Inferior parietal cortex (tissue), 1 donor: ENCODE data around the gene DPP6.

Experiments used
- DNase-seq: peaks from one replicate; pipeline ENCODE4 v3.0.0-alpha.2; 2016; ENCODE audit errors: extremely low spot score

Gene DPP6

DNA sequence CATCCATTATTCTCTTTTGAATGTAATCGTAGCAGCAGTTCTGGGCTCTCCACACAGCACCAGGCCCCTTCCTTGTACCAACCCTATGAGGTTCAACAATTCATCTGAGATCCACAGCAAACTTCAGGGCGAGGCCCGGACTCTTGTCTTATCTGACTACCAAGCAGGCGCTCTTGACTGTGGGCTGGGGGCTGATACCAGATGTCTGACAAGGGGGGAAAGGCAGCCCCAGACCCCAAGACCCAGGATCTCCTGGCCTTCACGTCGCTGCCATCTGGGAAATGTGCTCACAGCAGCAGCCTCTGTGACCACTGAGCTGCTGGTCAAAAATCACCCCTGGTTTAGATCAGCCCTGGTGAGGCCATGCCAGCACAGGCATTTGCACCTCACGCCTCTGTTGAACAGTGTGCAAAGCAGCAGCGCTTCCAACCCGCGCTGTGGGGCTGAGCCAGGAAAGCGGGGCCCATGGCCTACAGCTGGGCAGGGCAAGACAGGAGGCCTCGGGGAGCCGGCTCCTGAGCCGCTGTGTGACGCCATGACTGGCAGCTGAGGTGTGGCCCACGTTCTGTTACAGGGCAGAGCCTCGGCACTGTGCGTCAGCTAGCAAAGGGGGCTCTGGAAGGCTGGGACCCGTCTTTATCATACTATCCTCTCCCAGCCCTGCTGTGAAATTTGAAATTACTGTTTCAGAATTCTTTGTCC, 806.8 kb downstream of the DPP6 start:
- DNase-seq = no peak

DNA sequence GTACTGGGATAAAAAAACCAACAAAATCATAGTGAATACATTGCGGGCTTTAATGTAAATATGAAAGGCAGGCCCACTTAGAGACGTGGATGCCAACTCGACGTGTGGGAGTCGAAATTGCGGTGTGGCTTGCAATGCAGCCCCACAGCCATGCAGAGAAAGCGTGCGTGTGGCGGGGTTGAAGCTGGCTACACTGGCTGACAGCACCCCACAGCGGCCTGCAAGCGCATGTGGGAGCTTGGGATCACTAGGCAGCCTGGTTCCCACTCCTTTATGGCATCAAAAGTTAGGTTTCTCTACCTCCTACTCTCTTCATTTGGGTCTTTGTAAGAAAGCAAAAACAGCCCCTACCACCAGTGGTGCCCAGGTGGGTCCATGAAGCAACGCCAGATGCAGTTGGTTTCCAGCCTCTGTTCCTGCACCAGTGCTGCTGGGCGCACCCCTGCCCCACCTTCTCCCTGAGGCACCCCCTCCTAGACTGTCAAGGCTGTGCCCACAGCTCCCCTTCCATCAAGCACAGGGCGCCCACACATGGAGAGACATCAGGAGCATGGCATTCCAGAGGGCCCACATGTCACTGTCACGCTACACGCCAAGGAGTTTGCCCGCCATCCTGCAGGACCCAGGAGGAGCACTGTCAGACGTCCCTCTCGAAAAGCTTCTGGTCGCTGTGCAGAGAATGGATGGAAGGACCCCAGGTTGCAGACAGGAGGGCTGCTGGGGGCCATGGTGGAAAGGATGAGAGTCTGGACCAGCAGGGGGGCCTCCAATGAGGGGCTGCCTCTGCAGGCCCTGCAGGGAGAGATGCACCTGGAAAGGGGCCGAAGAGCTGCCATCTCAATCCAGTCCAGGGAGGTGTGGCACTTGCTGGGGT, 807.8 kb downstream of the DPP6 start:
- no peak for DNase-seq

DNA sequence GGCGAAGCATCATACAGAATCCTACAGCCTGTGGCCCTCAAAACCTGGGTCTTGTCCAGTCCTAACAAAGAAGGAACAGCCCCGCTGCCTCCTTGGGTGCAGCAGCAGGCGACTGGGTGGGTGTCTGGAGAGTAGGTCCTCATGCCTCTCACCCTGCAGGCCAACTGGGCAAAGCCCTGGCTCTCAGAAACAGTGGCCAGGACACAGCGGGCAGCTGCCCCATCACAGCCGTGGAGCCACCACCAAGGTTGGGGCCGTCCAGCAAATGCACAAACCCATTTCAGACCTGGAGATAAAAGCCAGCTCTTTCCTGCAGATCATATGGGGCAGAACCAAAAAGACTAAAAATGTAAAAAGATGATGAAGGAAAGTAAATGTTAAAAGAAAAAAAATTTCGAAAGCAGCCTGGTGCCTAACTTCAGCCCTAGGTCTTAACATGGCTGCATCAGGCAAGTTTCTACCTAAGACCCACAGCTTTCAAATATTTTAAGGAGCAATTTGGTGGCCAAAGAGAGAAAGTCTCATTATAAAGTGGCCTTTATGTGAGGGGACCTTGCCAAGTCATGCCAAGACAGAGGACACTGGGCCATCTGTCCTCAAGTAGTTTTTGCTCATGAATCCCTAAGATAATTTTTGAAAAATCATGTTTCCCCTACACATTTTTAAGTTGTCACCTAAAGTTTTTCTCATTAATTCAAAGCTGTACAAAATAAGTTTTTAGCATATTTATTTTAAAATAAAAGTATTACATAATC, 808.6 kb downstream of the DPP6 start:
- DNase-seq = no peak

DNA sequence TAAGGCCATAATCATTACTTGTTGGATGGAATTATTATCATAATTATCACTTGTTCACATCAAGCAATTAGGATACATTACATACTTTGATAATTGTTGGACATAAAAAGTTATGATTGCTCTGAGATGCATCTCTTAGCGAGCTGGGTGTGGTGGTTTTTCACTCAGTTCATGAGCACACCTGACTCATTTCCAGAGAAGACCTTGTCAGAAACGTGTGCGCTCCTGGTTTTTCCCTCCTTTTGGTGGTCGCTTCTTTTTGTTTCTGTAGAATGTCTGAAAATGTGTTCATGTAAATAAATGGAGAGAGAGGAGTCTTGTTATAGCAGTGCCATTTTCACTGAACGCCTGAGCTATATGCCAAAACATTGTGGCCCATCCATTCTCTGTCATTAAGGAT, 809.4 kb downstream of the DPP6 start:
- no peak for DNase-seq

DNA sequence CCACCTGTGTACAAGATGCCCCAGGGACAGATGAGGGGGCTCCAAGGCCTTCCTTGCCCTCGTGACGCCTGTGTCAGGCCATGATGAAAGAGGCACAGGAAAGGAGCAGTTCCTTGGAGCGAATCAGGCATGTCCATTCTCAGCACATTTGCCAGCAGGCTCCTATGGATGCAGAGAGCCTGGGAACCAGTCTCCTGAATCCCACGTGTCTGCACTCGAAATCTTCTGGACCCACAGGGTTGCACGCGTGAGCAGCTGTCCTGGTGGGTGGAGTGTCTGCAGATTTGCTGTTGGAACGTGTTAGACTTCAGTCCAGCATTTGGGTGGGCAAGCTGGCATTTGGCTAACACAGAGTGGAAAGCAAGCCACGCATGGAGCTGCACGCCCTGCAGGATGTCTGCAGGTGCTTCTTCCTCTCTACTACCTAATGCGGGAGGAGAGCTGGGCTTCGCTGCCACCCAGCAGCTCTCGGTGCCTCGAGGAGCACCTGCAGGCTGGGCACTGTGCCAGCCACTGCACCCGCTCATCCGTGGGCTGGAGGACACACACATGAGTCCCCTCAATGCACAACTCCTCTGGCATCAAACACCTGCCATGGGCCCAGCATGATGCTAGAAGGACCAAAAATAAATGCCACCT, 810.1 kb downstream of the DPP6 start:
- DNase-seq = no peak

DNA sequence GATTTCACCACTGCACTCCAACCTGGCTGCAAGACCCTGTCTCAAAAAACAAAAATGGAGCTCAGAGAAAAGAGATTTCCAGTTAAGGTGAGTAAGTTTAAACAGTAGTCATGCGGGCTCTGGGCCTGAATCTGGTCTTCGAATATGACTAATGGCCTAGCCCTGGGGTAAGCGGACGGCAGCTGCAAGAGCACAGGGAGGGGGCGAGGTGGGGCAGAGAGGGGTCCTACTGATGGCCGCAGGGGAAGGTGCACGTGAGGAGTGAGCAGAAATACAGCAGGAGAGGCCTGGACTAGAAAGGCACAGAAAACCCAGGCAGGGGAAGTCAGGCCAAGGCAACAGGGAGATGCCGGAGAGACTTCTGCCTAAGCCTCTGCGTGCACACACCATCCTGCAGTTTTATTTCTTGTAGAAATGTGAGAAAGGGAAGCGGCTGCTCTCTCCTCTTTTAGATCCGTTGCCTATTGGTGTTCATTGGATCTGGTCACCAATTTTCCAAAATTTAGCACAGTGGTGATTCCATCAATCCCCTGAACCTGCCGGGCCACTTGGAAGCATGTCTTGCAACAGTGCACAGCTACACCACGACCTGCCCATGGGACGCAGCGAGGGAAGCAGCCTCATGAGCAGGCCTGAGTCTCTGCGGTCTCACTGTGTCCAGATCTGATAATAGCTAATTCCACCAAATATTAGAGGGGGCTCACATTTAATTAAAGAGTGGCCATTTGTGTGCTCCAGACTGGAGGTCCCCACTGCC, 811.7 kb downstream of the DPP6 start:
- DNase-seq = no peak

DNA sequence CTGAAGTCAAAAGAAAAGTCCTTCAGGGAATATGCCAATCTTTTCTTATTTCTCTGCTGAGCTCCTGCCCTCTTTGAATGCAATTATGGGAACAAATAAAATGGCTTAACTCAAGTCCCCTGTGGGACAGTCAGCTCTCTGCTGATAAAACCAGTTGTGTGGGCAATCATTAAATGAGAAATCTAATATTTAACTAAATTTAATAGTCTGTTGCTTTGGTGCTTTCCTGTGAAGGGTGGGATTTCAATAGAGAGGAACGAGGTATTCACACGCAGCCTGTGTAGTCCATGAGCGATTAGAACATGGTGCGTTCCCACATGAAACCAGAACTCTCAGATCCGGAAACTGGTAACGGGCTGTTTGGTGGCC, 812.3 kb downstream of the DPP6 start:
- no peak for DNase-seq

DNA sequence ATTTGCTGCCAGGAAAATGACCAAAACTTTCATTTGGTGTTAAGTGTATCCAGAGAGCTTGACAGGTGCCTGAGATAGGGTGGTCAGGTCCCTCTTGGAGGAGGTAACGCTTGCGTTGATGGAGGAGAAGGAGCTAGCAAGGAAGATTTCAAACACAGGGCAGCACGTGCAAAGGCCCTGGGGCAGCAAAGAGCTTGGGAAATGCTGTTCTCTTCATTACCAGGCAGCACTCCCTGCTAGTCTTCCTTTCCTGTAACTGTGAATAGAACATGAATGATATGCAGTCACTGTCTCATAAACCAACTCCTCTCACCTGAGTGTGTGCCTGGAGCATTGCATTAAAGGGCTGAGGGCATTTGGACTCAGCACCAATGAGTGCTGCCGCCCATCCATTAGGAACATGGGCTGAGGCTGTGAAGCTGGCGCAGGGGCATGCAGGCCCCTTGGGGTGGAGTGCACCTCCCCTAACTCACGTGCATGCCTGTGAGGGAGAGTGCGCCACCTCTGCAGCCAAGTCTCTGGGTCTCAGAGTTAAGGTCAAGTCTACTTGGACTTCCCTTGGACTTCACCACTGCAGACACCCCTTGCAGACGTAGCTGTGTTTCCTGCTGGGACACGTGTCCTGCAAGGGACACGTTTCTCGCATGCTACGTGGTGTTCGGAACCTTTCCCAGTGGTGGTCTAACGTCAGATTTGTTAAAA, 813.9 kb downstream of the DPP6 start:
- no peak for DNase-seq

DNA sequence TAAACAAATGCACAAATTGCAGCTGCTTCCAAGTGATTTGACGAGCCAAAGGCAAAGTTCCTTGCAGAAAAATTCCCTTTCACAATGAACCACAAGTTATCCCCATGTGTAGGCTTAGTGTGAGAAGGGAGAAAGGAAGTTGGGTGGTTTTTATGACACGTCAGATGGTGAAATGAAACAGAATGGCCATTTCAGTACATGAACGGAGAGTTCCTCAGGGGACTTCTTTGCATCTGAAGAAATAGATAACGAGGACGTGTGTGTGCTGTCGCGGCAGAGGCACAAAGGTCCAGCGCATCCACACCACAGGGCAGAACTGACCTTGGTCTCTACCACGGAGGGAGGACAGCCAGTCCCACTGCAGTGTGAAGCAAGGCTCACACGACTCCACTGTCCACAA, 814.9 kb downstream of the DPP6 start:
- DNase-seq = no peak

DNA sequence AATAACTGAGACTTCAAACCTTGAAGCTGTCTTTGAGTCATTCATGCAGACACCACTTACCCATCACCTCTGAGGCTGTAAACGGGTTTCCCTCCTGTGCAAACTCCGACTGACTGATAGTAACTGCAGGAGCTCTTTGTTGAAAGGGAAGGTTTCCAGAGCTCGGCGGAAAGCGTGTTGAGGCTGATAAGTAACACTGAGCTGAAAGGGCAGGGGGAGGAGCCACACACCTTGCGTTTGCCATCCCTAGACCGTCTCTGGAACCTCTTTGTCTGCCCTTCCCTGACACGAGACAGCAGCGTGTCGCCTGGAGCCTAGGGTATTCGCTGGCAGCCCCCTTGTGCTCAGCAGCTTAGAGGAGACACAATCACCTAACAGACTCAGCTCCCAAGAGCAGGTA, 816.7 kb downstream of the DPP6 start:
- DNase-seq = no peak

DNA sequence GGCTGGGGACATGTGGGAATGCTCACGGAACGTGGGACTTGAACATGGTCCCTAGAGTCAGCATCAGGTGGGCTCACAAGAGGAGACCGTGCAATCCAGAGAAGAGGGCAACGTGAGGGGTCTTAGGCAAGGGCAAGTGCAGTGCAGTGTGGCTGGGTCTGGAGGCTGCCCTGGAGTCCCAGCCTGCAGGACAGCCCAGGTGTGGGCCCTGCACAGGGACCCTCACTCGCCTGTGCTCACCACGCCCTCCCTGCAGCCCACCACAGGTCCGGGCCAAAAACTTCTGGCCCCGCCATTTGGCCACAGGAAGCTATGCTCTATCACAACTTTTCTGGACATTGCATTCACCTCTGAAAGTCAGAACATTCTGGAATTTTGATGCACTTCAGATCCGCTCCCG, 817.2 kb downstream of the DPP6 start:
- no peak for DNase-seq

DNA sequence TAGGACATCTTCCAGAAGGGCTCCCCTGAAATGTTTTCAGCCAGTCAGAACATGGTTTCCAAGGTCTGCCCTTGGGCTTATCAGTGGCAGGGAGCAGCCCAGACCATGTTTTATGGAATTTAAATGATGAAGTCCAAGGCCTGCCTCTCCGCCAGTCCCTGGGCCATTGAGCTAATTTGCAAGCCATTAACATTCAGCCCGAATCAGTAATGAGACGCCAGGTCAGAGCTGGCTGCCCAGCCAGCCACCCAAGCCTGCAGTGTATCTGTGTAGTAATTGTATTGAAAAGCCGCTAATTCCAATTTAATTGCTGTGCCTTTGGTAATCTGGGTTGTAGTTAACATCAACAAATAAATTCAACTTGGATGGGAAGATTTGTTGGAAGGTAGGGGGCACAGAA, 819.3 kb downstream of the DPP6 start:
- DNase-seq = no peak

DNA sequence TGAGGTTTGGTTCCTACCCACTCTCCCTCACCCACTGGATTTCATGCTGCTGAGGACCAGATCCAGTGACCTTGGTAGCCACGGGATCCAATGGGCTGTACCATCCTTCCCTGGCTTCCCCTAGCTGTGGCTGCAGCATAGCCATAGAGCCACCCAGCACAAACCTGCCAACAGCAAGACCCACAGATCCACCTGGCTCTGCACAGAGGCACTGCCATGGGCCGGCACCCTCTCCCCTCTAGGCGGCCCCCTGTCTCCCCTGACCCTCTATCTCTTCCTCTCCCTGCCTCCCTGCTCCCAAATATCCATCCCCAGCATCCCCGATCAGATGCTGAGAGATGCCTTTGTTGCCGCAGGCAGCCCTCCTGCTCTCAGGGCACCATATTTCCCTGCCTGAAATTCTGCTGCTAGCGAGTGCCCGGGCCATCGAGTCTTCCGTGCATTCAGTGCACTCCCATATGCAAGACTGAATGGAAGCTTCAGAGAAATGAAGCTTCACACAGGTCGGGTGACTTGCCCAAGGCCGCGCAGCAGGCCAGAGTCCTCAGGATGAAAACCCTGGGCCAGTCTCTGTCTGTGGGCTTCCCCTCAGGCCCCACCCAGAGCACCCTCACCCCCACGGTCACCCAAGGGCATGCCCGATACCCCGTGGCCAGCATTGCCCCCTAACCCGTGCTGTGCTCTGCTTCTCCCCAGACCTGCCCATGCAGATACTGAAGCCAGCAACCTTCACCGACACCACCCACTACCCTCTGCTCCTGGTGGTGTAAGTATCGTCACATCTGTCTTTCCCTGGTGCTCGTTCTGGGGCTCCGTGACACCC, 819.9 kb downstream of the DPP6 start:
- no peak for DNase-seq

DNA sequence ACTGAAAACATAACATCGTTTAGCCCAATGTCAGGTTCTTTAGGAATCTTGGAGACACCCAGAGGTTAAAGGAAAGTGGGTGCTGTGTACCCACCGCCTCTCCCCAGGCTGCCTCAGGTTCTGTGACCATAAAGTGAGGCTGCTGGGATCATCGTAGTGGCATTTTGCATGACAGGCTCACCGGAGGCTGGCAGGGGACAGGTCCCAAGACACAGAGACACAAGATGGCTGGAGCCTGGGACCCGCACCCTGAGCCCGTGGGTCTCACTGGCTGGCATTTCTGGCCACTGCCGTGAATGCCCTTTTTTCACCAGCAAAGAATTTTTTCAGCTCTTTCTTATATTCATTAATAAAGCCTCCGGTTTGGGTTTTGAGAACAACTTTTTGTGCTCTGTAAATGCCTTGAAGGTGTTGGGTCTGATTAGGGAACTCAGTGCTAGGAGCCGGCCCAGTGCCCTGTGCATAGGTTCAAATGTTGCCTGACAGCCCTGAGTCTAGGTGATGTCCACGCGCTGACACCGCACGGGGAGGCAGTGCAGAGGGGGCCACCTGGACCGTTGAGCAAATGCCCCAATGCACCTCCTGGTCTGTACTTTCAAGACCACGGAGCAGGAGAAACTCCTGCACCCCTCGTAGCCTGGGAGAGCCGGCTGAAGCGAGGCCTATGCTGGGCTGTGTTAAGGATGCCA, 820.8 kb downstream of the DPP6 start:
- no peak for DNase-seq

DNA sequence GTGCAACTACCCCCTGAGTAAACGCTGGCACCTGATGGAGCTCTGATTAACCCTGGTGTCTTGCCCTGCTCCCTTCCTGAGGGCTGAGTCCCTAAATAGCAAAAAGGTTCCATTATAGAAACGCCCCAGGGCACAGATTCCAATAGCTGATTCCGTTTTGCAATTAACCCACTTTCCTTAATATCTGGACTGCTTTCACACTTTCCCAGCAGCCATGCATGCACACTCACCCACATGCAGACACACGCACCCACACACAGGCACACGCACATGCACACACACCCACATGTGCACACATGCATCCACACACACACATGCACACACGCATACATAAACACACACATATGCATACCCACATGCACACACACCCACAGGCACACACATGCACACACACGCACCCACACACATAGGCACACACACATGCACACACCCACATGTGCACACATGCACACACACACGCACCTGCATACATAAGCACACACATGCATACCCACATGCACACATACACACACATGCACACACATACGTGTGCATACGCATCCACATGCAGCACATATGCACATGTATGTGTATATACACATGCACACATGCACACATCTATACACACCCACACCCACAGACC, 821.4 kb downstream of the DPP6 start:
- no peak for DNase-seq

DNA sequence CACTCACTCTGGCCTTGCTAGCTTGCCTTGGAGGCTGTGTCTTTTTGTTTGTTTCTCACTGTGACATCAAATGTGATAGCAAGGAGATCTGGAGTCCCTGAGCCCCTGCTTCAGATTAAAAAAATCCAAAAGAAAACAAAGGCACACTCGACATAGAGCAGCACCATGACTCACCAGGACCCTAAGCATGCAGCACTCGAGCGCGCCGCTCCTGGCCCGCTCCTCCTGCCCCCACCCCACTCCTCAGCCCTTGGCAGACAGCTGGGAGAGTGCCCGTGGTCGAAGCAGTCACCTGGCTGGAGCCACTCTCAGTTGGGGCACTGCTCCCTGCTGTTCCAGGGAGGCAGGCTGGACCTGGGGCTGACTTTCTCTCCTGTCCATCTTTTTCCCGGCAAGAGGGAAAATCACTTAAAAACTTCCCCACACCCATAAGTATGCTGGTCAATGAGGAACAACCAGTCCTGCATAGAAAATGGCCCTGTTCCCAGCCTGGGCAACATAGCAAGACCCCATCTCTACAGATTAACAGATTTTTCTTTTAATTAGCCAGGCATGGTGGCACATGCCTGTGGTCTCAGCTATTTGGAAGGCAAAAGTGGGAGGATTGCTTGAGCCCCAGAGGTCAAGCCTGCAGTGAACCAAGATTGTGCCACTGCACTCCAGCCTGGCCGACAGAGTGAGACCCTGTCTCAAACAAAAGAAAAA, 822.4 kb downstream of the DPP6 start:
- DNase-seq = no peak

DNA sequence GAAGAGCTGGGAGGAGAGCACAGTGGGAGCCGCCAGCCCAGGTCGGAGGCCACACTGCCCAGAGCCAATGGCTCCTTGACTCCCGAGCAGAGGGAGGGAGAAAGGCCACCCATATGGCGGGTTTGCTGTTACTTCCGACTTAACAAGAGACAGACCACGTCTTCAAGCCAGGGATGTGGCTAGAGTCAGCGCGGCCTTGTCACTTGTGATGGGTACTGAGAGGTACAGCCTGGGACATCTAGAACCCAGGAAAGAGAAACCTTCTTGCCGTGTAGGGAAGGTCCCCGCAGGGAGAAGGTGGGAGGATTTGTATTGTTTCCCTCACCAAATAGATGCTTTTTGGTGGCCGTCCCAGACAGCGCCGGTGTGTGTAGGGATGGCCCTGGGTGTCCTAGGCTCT, 823.1 kb downstream of the DPP6 start:
- DNase-seq = no peak

DNA sequence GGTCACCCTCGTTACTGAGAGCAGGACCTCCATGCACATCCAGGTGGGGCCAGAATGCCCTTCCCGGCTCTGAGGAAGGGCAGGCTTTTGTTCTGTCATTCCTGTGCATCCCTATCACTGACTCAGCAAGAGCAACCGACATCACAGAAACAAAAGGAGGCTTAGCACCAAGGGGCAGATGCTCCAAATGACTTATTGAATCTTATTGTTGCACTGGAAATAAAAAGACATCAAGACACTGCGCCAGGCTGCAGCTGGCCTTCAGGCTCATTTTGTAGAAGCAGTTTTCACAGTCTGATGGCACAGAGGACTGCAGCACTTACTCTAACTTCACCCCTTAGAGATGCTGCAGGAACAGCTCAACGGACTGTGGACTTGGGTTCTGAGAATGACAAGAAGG, 824.3 kb downstream of the DPP6 start:
- no peak for DNase-seq
